Esophagus muscularis mucosa (tissue), 3 donors: ENCODE data around the gene TRAF5.

Source experiments
- POLR2A ChIP-seq: fragments of 450-650 bp; IDR thresholded peaks from one replicate; pipeline ENCODE4 v1.6.1; 2017; ENCODE audit warnings: antibody characterized with exemption, moderate library complexity, mild to moderate bottlenecking, low read depth
- TF ChIP-seq, protein P1 (sequence below), 3 experiments: fragments of 200-600 bp in 2 of 3; fragments of 450-650 bp in 1 of 3; sonication (generic) in 2 of 3; IDR thresholded peaks; one replicate each; pipeline ENCODE4 v1.5.1; 2017 to 2019; ENCODE audit warnings: antibody characterized with exemption in 3 of 3, mild to moderate bottlenecking in 2 of 3, moderate library complexity in 1 of 3

DNA sequence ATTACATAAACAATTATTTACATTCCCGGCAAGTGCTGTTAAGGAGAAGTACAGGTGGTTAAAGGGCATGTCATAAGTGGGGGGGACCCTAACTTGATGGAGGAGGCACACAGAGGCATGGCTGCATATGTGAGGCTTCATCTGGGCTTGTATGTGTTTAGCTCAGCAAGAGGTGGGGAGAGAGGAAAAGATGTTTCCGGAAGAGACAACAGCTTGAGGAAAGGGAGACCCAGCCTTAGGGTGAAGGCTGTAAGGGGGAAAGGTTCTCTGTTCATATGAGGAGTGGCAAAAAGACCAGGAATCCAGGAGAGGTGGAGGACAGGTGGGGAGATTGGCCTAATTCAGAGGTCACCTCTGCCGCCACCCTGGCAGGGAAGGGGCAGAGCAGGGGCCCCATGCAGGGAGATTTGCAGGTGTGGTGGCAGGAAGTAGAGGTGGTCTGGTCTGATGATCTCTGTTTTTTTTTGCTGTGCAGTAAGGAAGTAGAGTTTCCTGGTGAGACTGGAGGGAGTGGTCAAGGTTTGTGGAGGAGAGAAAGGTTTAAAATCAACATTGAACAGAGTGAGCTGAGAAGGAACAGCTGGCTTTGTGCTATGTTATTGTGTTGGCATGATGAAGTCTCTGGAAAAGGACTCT, 9.0 kb downstream of the TRAF5 start:
- TF ChIP-seq, protein P1, sequence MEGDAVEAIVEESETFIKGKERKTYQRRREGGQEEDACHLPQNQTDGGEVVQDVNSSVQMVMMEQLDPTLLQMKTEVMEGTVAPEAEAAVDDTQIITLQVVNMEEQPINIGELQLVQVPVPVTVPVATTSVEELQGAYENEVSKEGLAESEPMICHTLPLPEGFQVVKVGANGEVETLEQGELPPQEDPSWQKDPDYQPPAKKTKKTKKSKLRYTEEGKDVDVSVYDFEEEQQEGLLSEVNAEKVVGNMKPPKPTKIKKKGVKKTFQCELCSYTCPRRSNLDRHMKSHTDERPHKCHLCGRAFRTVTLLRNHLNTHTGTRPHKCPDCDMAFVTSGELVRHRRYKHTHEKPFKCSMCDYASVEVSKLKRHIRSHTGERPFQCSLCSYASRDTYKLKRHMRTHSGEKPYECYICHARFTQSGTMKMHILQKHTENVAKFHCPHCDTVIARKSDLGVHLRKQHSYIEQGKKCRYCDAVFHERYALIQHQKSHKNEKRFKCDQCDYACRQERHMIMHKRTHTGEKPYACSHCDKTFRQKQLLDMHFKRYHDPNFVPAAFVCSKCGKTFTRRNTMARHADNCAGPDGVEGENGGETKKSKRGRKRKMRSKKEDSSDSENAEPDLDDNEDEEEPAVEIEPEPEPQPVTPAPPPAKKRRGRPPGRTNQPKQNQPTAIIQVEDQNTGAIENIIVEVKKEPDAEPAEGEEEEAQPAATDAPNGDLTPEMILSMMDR (IDR thresholded peaks at IDR 0.05): no peak
- TF ChIP-seq POLR2A: no peak
